GM13977 (cell line): ENCODE measurements around the gene IVD.

Source experiments
- DNase-seq: peaks from one replicate; pipeline ENCODE4 v3.0.0; 2012; ENCODE audit warnings: low spot score
- in situ Hi-C: fragments of 300-500 bp; cut with MboI; formaldehyde crosslinking; loops from one replicate; pipeline ENCODE4 v1.12.0; 2022; ENCODE audit warnings: low sequenced_read_pairs, low pct_unique_long_range_greater_than_20kb, mixed read lengths, inconsistent platforms; ENCODE audit not compliant: unreplicated experiment
- TF ChIP-seq, protein P1 (sequence below): IDR thresholded peaks from 2 replicates; pipeline ENCODE4 v1.5.1; 2012; ENCODE audit warnings: mild to moderate bottlenecking, control low read depth; ENCODE audit not compliant: insufficient read depth; ENCODE audit errors: extremely low read depth, missing control alignments

IVD gene

DNA sequence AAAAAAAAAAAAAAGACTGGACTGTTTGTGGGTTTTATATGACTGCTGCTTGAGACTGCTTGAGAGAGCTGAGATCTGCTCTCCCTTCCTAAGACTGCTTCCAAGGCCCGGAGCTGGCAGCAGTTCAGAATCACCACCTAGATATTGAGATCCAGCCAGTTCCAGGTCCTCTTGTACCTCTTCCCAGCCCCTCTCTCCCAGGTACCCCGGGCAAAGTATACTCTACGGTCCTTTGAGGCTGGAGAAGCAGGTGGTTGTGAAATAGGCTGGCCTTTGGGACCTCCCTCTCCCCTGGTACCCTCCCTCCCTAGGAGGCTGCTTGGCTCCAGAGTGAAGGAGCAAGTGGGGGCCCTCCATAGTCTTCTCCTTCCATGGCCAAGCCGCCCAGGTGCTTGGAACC is 22.6 kb downstream of the IVD start:
- in situ Hi-C loops = no loop called here
- no peak for DNase-seq
- TF ChIP-seq, protein P1, sequence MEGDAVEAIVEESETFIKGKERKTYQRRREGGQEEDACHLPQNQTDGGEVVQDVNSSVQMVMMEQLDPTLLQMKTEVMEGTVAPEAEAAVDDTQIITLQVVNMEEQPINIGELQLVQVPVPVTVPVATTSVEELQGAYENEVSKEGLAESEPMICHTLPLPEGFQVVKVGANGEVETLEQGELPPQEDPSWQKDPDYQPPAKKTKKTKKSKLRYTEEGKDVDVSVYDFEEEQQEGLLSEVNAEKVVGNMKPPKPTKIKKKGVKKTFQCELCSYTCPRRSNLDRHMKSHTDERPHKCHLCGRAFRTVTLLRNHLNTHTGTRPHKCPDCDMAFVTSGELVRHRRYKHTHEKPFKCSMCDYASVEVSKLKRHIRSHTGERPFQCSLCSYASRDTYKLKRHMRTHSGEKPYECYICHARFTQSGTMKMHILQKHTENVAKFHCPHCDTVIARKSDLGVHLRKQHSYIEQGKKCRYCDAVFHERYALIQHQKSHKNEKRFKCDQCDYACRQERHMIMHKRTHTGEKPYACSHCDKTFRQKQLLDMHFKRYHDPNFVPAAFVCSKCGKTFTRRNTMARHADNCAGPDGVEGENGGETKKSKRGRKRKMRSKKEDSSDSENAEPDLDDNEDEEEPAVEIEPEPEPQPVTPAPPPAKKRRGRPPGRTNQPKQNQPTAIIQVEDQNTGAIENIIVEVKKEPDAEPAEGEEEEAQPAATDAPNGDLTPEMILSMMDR = no peak

DNA sequence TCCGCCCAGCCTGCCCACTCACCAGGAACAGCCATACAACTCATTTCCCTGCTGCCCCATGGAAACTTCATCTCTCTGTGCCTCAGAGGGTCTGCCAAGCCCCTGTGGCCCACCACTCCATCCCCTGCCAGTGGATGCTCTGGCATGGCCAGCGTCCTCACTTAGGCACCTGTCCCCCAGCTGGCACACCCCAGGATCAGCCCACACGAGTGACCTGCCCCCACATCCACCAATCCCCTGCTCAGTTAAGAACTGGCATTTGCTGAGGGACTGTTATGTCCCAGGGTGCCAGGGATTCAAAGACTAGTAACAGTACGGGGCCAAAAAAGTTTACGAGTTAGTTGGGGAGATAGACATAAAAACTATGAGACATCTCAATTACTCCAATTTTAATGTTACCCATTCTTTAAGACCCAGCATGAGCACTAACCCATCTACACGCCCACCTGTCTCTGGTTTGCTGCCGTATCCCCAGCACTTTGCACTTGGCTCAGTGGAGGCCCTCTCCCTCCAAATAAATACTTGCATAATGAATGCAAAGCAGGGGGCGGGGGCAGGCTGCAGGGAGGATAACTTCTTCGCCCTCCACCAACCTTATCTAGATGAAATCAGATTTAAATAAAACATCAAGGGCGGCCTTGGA is 23.6 kb downstream of the IVD start:
- TF ChIP-seq, protein P1 = no peak
- in situ Hi-C loops = no loop called here
- no peak for DNase-seq

DNA sequence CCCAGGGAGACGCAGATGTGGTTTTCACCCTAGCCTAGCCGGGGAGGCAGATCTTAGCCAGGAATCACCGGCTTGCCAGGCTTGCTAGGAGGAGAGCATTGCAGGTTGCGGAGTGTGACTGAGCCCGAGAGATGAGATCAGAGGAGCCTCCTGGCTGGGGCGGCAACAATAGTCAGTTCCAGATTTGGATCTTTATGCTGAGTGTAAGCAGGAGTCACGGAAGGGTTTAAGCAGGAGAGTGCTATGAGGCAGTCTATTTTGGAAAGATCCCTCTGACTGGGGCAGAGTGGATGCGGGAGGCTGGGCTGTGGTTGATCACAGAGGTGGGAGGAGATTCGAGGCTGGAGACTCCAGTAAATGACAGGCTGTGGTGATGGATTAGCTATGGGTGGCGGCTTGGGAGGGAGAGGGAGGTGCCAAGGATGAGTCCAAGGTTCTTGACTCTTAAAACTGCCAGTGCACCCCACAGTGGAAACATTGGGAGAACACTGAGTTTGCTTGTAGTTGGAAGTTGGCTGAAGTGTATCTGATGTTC is 24.7 kb downstream of the IVD start:
- TF ChIP-seq, protein P1 = no peak
- in situ Hi-C loops = no loop called here
- DNase-seq = no peak

DNA sequence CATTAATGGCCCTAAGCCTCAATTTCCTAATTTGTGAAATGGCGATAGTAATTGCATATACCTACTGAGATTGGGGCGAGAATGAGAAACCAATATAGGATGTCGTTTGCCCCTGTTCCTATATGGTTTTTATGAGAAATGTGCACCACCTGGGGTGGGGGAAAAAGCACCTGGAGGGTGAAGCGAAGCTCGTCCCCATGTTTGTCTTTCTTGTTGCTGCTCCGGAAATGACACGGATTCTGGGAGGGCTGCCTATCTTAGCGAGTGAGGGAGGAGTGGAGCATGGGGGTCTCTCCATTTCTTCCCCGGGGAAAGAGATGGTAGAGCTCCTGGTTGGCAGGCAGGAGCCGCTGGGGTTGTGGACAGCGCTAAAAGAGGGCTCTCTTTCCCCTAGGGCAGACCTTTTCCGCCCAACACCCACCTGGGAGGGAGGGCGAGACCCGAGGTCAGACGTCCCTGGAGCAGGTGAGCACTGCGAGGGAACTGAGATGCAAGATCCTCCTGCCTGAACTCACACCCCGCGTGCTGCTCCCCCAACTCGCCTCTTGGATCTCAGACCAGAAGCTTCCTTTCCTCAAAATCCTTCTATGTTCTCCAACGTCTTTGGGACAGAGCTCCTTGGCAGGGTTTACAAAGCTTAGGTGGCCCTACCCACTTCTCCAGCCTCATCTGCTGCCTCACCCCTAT is 29.6 kb downstream of the IVD start:
- TF ChIP-seq, protein P1 = no peak
- in situ Hi-C loops = no loop called here
- no peak for DNase-seq

DNA sequence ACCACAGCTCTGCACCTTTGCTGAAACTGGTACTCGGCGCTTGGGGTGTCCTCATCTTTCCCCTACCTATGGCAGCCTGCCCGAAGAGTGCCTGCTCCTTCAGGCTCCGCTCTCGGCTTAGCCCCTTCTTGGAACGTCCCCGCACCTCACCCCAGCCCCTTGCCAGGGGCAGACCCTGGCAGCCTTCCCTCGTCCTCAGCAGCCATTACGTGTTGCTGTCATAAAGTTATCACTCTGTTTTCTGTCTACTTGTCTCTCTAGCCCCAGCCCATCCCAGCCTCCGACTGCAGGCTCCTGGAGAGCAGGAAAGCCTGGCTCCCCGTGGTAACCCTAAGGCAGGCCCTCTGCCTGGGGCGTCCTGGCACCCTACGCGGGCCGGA is 30.1 kb downstream of the IVD start:
- in situ Hi-C loops = no loop called here
- TF ChIP-seq, protein P1 = no peak
- no peak for DNase-seq

DNA sequence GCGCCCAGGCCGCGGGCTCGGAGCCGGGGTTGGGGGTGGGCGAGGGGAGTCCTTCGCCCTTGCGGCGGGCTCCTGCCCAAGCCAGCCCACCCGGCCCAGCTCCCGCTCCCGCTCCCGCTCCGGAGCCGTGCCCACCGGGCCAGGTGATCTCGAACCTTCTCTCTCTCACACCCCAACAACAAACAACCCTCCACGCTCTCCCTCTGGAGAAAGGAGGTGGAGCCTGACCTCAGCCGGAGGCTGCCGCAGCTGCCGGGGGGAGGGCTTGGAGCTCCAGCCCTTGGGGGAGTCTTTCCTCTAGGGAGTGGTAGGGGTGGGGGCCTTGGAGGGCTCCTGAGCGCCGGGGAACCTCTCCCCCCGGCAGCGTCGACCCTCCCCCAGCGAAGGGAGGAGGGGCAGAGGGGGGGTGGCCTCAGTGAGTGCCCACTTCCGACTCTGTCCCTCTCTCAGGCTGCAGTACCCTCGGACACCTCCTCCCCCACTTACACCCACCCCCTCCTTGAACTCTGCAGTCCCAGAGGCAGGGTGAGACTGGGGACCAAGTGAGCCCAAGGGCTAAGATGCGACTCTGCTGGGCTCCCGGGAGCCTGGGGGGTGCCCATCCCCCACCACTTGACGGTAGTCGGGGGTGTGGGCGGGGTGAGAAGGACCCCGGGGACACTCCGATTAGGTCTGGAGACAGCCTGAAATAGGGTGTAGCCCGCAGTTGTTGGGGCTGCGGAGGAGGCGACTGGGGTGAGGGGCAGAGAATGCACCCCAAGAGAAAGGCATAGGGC is 30.7 kb downstream of the IVD start:
- TF ChIP-seq, protein P1 = no peak
- in situ Hi-C loops = no loop called here
- peak; percentile 43 for DNase-seq
